ENCODE results near the gene GSTM1. TPM values are rescaled to one million over a fixed set of nuclear protein-coding genes. Genes with fewer than 3 reads are reported as not detected.
"Not testable (repeated sequence)": the region's sequence is repeated elsewhere in the genome, so short reads cannot be mapped to it uniquely, and the experiment has no call there.

Gene GSTM1
- total RNA-seq, 2 donors from 2014 or later = 19.5 TPM; not detected in 1

- TF ChIP-seq CTCF (IDR thresholded peaks at IDR 0.05) (no peak), POLR2A (IDR thresholded peaks at IDR 0.05) (no peak)
- H3K4me1 ChIP-seq = no peaks in the 10 kb centered on the region
- no peak overlapping the region for H3K27ac ChIP-seq
- H3K9me3 ChIP-seq = no peaks in the 10 kb centered on the region
- no peaks in the 10 kb centered on the region for H3K27me3 ChIP-seq
- ATAC-seq (no peak), DNase-seq (no peak)
- no peak overlapping the region for H3K4me3 ChIP-seq
- intact Hi-C loops (cut with DNase I) = no loop called here
- H3K36me3 ChIP-seq (replicated peaks in 1 of 2; ENCODE audit: insufficient read depth in 1 of 2, low read depth in 2 of 2) = no peaks in the 10 kb centered on the region
- WGBS, 2 donors = no CpG with 5 or more reads among the region's 6 CpGs
Observed at GRCh38 chr1:109689844-109690405, 2.3 kb downstream of the GSTM1 start.

- Histone ChIP-seq H3K27me3 (no peaks in the 10 kb centered on the region), H3K4me1 (no peaks in the 10 kb centered on the region), H3K27ac (no peak overlapping the region), H3K9me3 (no peaks in the 10 kb centered on the region), H3K4me3 (no peak overlapping the region), H3K36me3 (replicated peaks in 1 of 2; ENCODE audit: insufficient read depth in 1 of 2, low read depth in 2 of 2) (no peaks in the 10 kb centered on the region)
- intact Hi-C loops (cut with DNase I) = no loop called here
- ATAC-seq (no peak), DNase-seq (peak in 1 of 4 donors; percentile 72)
- TF ChIP-seq POLR2A (IDR thresholded peaks at IDR 0.05) (no peak), CTCF (IDR thresholded peaks at IDR 0.05) (no peak)
- WGBS, 2 donors = no CpG with 5 or more reads among the region's 6 CpGs
Observed at GRCh38 chr1:109691759-109692158, 4.1 kb downstream of the GSTM1 start.

GRCh38 chr1:109694400-109694799, 6.8 kb downstream of the GSTM1 start:
- H3K9me3 ChIP-seq; H3K27ac ChIP-seq; H3K4me1 ChIP-seq; H3K27me3 ChIP-seq; DNase-seq; ATAC-seq; H3K4me3 ChIP-seq; H3K36me3 ChIP-seq (replicated peaks in 1 of 2; ENCODE audit: insufficient read depth in 1 of 2, low read depth in 2 of 2); intact Hi-C loops (cut with DNase I): not testable (repeated sequence)
- WGBS, 2 donors = no CpG with 5 or more reads among the region's 5 CpGs

- WGBS, 2 donors = no CpG with 5 or more reads among the region's 3 CpGs
- H3K27me3 ChIP-seq; H3K9me3 ChIP-seq; DNase-seq; H3K27ac ChIP-seq; H3K4me1 ChIP-seq; H3K4me3 ChIP-seq; H3K36me3 ChIP-seq (replicated peaks in 1 of 2; ENCODE audit: insufficient read depth in 1 of 2, low read depth in 2 of 2); intact Hi-C loops (cut with DNase I); ATAC-seq: not testable (repeated sequence)
Observed at GRCh38 chr1:109695138-109695537, 7.5 kb downstream of the GSTM1 start.

GRCh38 chr1:109697066-109697465, 9.4 kb downstream of the GSTM1 start:
- DNase-seq (no peak), ATAC-seq (no peak)
- H3K36me3 ChIP-seq (replicated peaks in 1 of 2; ENCODE audit: insufficient read depth in 1 of 2, low read depth in 2 of 2) = no peaks in the 10 kb centered on the region
- H3K9me3 ChIP-seq = no peaks in the 10 kb centered on the region
- TF ChIP-seq POLR2A (IDR thresholded peaks at IDR 0.05) (no peak), CTCF (IDR thresholded peaks at IDR 0.05) (no peak)
- H3K27ac ChIP-seq = no peak overlapping the region
- no peaks in the 10 kb centered on the region for H3K4me1 ChIP-seq
- no peaks in the 10 kb centered on the region for H3K27me3 ChIP-seq
- H3K4me3 ChIP-seq = no peak overlapping the region
- WGBS, 2 donors = no CpG with 5 or more reads among the region's 4 CpGs
- intact Hi-C loops (cut with DNase I) = no loop called here

- H3K36me3 ChIP-seq (replicated peaks in 1 of 2; ENCODE audit: insufficient read depth in 1 of 2, low read depth in 2 of 2); H3K4me1 ChIP-seq; ATAC-seq; H3K27me3 ChIP-seq; H3K27ac ChIP-seq; H3K9me3 ChIP-seq; DNase-seq; intact Hi-C loops (cut with DNase I); H3K4me3 ChIP-seq: not testable (repeated sequence)
- WGBS, 2 donors = no CpG with 5 or more reads among the region's 4 CpGs
Observed at GRCh38 chr1:109697861-109698260, 10.2 kb downstream of the GSTM1 start.

GRCh38 chr1:109702940-109703339, 15.3 kb downstream of the GSTM1 start:
- intact Hi-C loops (cut with DNase I); H3K27me3 ChIP-seq; H3K9me3 ChIP-seq; H3K4me1 ChIP-seq; H3K4me3 ChIP-seq; H3K27ac ChIP-seq; ATAC-seq; H3K36me3 ChIP-seq (replicated peaks in 1 of 2; ENCODE audit: insufficient read depth in 1 of 2, low read depth in 2 of 2); DNase-seq: not testable (repeated sequence)
- 89 to 90% methylated on average over 3 of the region's 3 CpGs for WGBS, 2 donors

Data from body of pancreas (tissue), 4 donors.